Measurements from ENCODE around the gene LRRC8C. TPM values are rescaled to one million over a fixed set of nuclear protein-coding genes. Genes with fewer than 3 reads are reported as not detected.

The LRRC8C gene
- total and polyA plus RNA-seq, 8 donors: 0.63 to 3.5 (median 1.1) TPM

- no peak for TF ChIP-seq CTCF (IDR thresholded peaks at IDR 0.05)
- H3K27me3 ChIP-seq: no peaks in the 10 kb centered on the region
- peak overlapping the region in 1 of 4 donors; percentile 4 for H3K27ac ChIP-seq
- intact Hi-C loops (cut with DNase I): no loop called here
- no peaks in the 10 kb centered on the region for H3K9me3 ChIP-seq
- peak in 2 of 4 donors; percentile 58 to 68 for ATAC-seq
- FAIRE-seq: no peak
- DNase-seq: no peak
- no peak overlapping the region for H3K4me3 ChIP-seq
- H3K36me3 ChIP-seq: no peaks in the 10 kb centered on the region
- no peaks in the 10 kb centered on the region for H3K4me1 ChIP-seq
- 47 to 67% methylated on average over 2 of the region's 2 CpGs for WGBS, 2 donors
Measured at GRCh38 chr1:89754518-89754917, 121.6 kb downstream of the LRRC8C start.

- H3K4me1 ChIP-seq: no peaks in the 10 kb centered on the region
- intact Hi-C loops (cut with DNase I): no loop called here
- WGBS, 2 donors: 81 to 84% methylated on average over 3 of the region's 3 CpGs
- H3K4me3 ChIP-seq: no peak overlapping the region
- FAIRE-seq (no peak), ATAC-seq (no peak), DNase-seq (no peak)
- no peak overlapping the region for H3K27ac ChIP-seq
- no peak for TF ChIP-seq CTCF (IDR thresholded peaks at IDR 0.05)
- H3K27me3 ChIP-seq: no peaks in the 10 kb centered on the region
- no peaks in the 10 kb centered on the region for H3K9me3 ChIP-seq
- no peaks in the 10 kb centered on the region for H3K36me3 ChIP-seq
Measured at GRCh38 chr1:89755591-89755990, 122.7 kb downstream of the LRRC8C start.

GRCh38 chr1:89757532-89757931, 124.6 kb downstream of the LRRC8C start:
- H3K4me3 ChIP-seq: no peak overlapping the region
- TF ChIP-seq CTCF (IDR thresholded peaks at IDR 0.05): no peak
- H3K27me3 ChIP-seq: no peaks in the 10 kb centered on the region
- peaks cover 0 to 5% (median 0%) of the 10 kb centered on the region in 3 donors for H3K4me1 ChIP-seq
- WGBS, 2 donors: 21 to 29% methylated on average over 5 of the region's 5 CpGs
- intact Hi-C loops (cut with DNase I): no loop called here
- H3K36me3 ChIP-seq: no peaks in the 10 kb centered on the region
- no peak overlapping the region for H3K27ac ChIP-seq
- no peak for FAIRE-seq
- DNase-seq: peak in 1 of 6 donors; percentile 27
- no peaks in the 10 kb centered on the region for H3K9me3 ChIP-seq
- peak in 3 of 4 donors; percentile 17 to 56 (median 38) for ATAC-seq

GRCh38 chr1:89758156-89758555, 125.2 kb downstream of the LRRC8C start:
- no peaks in the 10 kb centered on the region for H3K9me3 ChIP-seq
- intact Hi-C loops (cut with DNase I): no loop called here
- H3K27ac ChIP-seq: no peak overlapping the region
- no peak for TF ChIP-seq CTCF (IDR thresholded peaks at IDR 0.05)
- H3K4me1 ChIP-seq: peaks cover 0 to 5% (median under 1%) of the 10 kb centered on the region in 3 donors
- no peaks in the 10 kb centered on the region for H3K36me3 ChIP-seq
- no peak overlapping the region for H3K4me3 ChIP-seq
- WGBS, 2 donors: 57 to 60% methylated on average over 2 of the region's 2 CpGs
- ATAC-seq: no peak
- FAIRE-seq: no peak
- no peak for DNase-seq
- H3K27me3 ChIP-seq: no peaks in the 10 kb centered on the region

GRCh38 chr1:89759036-89759435, 126.1 kb downstream of the LRRC8C start:
- no peak for TF ChIP-seq CTCF (IDR thresholded peaks at IDR 0.05)
- Histone ChIP-seq H3K9me3 (no peaks in the 10 kb centered on the region), H3K4me3 (no peak overlapping the region), H3K27ac (no peak overlapping the region), H3K27me3 (no peaks in the 10 kb centered on the region), H3K36me3 (no peaks in the 10 kb centered on the region), H3K4me1 (peaks cover 0 to 5% (median 4%) of the 10 kb centered on the region in 3 donors)
- FAIRE-seq (no peak), DNase-seq (no peak), ATAC-seq (no peak)
- 52 to 58% methylated on average over 2 of the region's 2 CpGs for WGBS, 2 donors
- intact Hi-C loops (cut with DNase I): no loop called here
